Bronchial epithelial cell (primary cell): ENCODE measurements around the gene IGSF9. TPM values are rescaled to one million over a fixed set of nuclear protein-coding genes. Genes with fewer than 3 reads are reported as not detected.

Source experiments
- DNase-seq: peaks from one replicate; pipeline ENCODE4 v3.0.0-alpha.2; 2010; ENCODE audit warnings: low read depth
- FAIRE-seq: peaks from 2 replicates; lab custom pipeline; 2011; peaks lifted over from hg19 to GRCh38; lab: Jason Lieb, UNC
- H3K27me3 ChIP-seq: 2 replicates; pipeline ENCODE4 v1.5.1; 2011; ENCODE audit warnings: low read length; ENCODE audit not compliant: control insufficient read depth, insufficient read depth
- H3K36me3 ChIP-seq: 2 replicates; pipeline ENCODE4 v1.5.1; 2011; ENCODE audit warnings: low read length; ENCODE audit not compliant: control insufficient read depth, insufficient read depth
- H3K4me3 ChIP-seq: 2 replicates; pipeline ENCODE4 v1.5.1; 2011; ENCODE audit warnings: mild to moderate bottlenecking, low read depth, low read length, control low read depth
- total RNA-seq: library from RNA; depleted of rRNA; stranded (reverse); fragments of >200 nt; gene quantifications from 2 replicates; pipeline ENCODE4 v1.2.1, GENCODE V29; 2014
- TF ChIP-seq, protein P1 (sequence below): IDR thresholded peaks from 2 replicates; pipeline ENCODE4 v1.5.1; 2011; ENCODE audit warnings: mild to moderate bottlenecking, moderate library complexity, low read length, control low read depth, inconsistent platforms; ENCODE audit not compliant: insufficient read depth, severe bottlenecking

The IGSF9 gene
- total RNA-seq, 1 donor from 2014 or later = 6.3 TPM

DNA sequence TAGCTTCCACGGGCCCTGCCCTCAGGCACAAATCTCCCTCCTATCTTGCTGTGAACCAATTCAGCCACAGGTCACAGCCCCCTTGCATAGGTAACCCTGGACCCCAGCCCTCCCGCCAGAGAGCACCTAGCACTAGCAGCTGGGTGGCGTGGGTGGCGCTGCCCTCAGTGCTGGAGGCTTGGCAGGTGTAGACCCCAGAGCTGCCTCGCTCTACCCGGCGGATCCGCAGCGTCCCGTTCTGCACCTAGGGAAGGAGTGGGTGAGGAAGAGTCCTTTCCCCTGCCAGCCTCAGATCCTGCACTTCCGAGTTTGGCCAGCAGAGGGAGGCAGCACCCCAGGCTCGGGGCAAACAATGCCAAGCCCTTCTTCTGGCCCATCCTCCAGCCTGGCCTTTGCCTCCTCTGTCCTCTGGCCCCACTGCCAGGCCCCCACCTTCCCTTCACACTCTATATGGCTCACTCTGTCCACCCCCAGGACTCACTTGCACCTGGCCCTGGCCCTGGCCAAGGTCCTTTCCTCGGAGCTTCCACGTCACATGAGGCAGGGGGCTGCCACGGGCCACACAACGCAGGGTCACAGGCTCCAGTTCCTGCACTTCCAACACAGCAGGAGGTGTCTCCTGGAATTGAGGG lies 9.0 kb downstream of the IGSF9 start:
- peaks cover 23% of the 10 kb centered on the region for H3K36me3 ChIP-seq
- no peaks in the 10 kb centered on the region for H3K27me3 ChIP-seq
- FAIRE-seq (no peak), DNase-seq (no peak)
- no peak overlapping the region for H3K4me3 ChIP-seq
- TF ChIP-seq, protein P1, sequence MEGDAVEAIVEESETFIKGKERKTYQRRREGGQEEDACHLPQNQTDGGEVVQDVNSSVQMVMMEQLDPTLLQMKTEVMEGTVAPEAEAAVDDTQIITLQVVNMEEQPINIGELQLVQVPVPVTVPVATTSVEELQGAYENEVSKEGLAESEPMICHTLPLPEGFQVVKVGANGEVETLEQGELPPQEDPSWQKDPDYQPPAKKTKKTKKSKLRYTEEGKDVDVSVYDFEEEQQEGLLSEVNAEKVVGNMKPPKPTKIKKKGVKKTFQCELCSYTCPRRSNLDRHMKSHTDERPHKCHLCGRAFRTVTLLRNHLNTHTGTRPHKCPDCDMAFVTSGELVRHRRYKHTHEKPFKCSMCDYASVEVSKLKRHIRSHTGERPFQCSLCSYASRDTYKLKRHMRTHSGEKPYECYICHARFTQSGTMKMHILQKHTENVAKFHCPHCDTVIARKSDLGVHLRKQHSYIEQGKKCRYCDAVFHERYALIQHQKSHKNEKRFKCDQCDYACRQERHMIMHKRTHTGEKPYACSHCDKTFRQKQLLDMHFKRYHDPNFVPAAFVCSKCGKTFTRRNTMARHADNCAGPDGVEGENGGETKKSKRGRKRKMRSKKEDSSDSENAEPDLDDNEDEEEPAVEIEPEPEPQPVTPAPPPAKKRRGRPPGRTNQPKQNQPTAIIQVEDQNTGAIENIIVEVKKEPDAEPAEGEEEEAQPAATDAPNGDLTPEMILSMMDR = peak; percentile 99

DNA sequence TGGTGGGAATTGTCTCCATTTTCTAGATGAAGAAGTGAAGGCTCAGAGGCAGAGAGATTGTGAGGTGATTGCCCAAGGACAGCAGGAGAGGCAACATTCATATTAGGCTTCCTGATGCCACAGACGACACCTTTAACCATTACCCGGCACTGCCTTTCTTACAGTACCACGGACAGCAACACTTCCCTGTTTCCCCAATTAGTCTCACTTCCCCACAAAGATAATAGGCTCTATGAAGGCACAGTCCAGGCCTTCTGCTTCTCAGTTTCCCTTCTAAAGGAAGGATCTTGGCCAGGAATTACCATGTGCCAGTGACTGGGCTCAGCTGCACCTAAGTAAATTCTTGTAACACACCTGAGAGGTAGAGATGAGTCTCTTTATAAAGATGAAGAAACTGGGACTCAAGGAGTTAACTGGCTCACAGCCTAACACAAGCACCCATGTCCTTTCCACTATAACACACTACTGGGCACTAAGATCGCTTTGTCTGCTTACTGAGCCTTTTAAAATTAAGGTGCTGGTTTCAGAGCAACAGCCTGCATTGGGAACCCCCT lies 9.6 kb downstream of the IGSF9 start:
- Histone ChIP-seq H3K36me3 (peaks cover 27% of the 10 kb centered on the region), H3K27me3 (no peaks in the 10 kb centered on the region), H3K4me3 (no peak overlapping the region)
- DNase-seq (no peak), FAIRE-seq (no peak)
- TF ChIP-seq, protein P1 = no peak

DNA sequence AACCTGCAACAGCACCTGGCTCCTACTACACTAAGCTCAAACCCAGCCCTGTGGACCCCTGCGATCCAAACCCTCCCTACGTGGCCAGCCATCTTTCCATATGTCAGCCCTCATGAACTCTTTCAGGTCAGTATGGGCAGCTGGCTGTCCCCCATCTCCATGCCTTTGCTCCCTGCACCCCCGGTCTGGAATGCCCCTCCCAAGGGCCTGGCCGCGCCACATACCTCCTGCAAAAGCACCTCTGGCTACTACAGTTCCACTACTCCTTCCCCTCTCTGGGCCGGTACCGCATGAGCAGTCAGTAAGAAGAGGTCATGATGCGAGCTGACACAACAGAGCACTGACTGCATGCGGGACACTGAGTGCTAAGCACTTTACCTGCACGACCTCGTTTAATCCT lies 10.1 kb downstream of the IGSF9 start:
- DNase-seq (no peak), FAIRE-seq (peak; percentile 66)
- Histone ChIP-seq H3K27me3 (no peaks in the 10 kb centered on the region), H3K36me3 (peaks cover 32% of the 10 kb centered on the region), H3K4me3 (no peak overlapping the region)
- TF ChIP-seq, protein P1 = no peak

DNA sequence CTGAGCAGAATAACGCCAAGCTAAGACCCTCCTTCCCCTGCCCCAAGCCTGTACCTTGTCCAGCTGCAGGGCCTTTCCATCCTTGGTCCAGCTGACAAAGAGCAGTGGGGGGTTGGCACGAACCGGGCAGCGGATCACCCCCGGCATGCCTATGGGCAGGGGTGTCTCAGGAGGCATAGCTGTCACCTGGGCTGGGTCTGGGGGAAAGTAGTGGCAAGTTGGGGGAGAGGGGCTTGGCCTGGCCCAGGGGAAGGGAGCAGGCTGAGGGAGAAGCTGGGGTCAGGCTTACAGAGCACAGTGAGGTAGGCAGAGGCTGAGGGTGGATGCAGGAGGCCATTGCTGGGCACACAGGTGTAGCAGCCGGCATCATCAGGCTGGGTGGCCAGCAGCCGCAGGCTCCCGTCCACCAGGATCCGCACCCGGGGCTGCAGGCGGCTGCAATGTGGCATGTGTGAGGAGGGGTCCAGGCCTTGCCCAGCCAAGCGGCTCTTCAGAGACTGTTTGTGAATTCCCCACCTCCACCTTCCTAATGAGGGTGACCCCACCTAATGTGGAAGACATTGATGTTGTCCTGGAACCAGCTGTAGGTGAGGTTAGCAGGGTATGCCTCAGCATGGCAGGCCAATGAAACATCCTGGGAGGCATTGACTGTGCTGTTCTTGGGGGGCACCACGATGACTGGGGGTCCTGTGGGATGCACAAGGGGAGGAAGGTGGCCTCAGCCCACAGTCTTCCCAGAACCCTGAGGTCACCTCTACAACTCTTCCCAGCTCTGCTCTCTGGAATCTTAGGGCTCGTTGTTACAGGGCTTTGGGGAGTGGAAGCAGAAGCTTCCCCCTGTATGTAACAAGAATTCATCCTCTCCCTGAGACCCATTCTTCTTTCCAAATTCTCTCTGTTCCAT lies 11.0 kb downstream of the IGSF9 start:
- H3K36me3 ChIP-seq = peaks cover 39% of the 10 kb centered on the region
- no peaks in the 10 kb centered on the region for H3K27me3 ChIP-seq
- no peak overlapping the region for H3K4me3 ChIP-seq
- TF ChIP-seq, protein P1 = no peak
- no peak for FAIRE-seq
- no peak for DNase-seq

DNA sequence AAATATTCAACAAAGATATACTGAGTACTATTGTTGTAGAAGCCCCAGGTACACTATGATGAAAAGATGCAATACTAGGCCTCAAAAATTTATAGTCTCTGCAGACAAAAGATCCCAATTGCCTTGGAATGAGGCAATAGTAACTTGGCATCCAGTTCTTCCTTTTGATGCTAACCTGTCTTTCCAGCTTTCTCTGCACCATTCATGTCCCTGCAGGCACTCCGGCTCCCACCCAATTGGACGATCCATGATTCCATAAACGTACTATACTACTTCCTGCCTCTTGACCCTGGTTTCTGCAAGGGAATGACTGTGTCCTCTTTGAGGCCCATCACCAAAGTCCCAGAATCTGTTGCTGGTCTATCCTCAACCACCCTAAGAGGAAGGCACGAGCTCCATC lies 12.1 kb downstream of the IGSF9 start:
- Histone ChIP-seq H3K36me3 (peaks cover 45% of the 10 kb centered on the region), H3K4me3 (no peak overlapping the region), H3K27me3 (no peaks in the 10 kb centered on the region)
- FAIRE-seq (peak; percentile 32), DNase-seq (peak; percentile 88)
- TF ChIP-seq, protein P1 = no peak
